ENCODE measurements around the gene MGAT4A. TPM values are rescaled to one million over a fixed set of nuclear protein-coding genes. Genes with fewer than 3 reads are reported as not detected.

MGAT4A gene
- total RNA-seq, 1 donor from 2014 or later: 1.7 TPM

DNA sequence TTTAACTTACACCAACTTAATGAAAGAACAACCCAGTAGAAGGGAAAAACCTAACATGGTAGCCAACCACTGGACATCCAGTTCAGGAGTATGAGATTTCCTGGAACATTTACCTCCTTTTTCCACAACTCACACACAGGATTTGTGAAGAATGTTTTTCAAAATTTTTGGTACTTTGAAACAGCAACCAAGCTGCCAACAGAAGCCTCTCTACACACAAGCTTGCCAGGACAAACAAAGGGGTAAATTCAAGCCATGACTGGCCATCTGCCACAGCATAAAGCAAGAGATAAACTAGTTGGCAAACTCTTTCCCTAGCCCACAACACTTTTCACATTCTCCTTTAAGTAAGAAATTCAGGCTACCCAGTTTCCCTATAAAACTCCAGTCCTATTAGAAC lies 21.4 kb downstream of the MGAT4A start:
- Histone ChIP-seq H3K36me3 (ENCODE audit: insufficient read depth, low read length) (no peaks in the 10 kb centered on the region), H4K20me1 (ENCODE audit: insufficient read depth, low read length) (no peaks in the 10 kb centered on the region), H2AFZ (ENCODE audit: low read depth, low read length) (no peak overlapping the region), H3K79me2 (ENCODE audit: insufficient read depth, low read length) (no peaks in the 10 kb centered on the region), H3K9me3 (ENCODE audit: insufficient read depth, low read depth, low read length) (no peaks in the 10 kb centered on the region), H3K27me3 (ENCODE audit: insufficient read depth, low read length) (peaks cover 7% of the 10 kb centered on the region), H3K4me2 (ENCODE audit: low read length) (no peak overlapping the region), H3K4me1 (ENCODE audit: insufficient read depth, low read length) (no peaks in the 10 kb centered on the region), H3K27ac (ENCODE audit: low read depth, low read length) (no peak overlapping the region), H3K9ac (ENCODE audit: low read length) (no peak overlapping the region), H3K4me3 (ENCODE audit: insufficient read depth, low read depth, low read length) (no peak overlapping the region)
- H3K4me3 Mint-ChIP-seq (ENCODE audit: unreplicated experiment): no peak overlapping the region
- H3K4me1 Mint-ChIP-seq (ENCODE audit: low read depth, unreplicated experiment): no peaks in the 10 kb centered on the region
- no peak overlapping the region for H3K27ac Mint-ChIP-seq (ENCODE audit: unreplicated experiment)
- peaks cover 6% of the 10 kb centered on the region for H3K27me3 Mint-ChIP-seq (ENCODE audit: low read depth, unreplicated experiment)
- no peak for FAIRE-seq
- H3K36me3 Mint-ChIP-seq (ENCODE audit: low read depth, unreplicated experiment): no peaks in the 10 kb centered on the region
- TF ChIP-seq EZH2 (IDR thresholded peaks at IDR 0.05; ENCODE audit: insufficient read depth, low read length): no peak
- TF ChIP-seq, protein P1, sequence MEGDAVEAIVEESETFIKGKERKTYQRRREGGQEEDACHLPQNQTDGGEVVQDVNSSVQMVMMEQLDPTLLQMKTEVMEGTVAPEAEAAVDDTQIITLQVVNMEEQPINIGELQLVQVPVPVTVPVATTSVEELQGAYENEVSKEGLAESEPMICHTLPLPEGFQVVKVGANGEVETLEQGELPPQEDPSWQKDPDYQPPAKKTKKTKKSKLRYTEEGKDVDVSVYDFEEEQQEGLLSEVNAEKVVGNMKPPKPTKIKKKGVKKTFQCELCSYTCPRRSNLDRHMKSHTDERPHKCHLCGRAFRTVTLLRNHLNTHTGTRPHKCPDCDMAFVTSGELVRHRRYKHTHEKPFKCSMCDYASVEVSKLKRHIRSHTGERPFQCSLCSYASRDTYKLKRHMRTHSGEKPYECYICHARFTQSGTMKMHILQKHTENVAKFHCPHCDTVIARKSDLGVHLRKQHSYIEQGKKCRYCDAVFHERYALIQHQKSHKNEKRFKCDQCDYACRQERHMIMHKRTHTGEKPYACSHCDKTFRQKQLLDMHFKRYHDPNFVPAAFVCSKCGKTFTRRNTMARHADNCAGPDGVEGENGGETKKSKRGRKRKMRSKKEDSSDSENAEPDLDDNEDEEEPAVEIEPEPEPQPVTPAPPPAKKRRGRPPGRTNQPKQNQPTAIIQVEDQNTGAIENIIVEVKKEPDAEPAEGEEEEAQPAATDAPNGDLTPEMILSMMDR (IDR thresholded peaks at IDR 0.05; ENCODE audit: insufficient read depth, low read depth, low read length): no peak
- H3K9me3 Mint-ChIP-seq (ENCODE audit: unreplicated experiment): no peaks in the 10 kb centered on the region
- DNase-seq (ENCODE audit: low read depth): no peak

DNA sequence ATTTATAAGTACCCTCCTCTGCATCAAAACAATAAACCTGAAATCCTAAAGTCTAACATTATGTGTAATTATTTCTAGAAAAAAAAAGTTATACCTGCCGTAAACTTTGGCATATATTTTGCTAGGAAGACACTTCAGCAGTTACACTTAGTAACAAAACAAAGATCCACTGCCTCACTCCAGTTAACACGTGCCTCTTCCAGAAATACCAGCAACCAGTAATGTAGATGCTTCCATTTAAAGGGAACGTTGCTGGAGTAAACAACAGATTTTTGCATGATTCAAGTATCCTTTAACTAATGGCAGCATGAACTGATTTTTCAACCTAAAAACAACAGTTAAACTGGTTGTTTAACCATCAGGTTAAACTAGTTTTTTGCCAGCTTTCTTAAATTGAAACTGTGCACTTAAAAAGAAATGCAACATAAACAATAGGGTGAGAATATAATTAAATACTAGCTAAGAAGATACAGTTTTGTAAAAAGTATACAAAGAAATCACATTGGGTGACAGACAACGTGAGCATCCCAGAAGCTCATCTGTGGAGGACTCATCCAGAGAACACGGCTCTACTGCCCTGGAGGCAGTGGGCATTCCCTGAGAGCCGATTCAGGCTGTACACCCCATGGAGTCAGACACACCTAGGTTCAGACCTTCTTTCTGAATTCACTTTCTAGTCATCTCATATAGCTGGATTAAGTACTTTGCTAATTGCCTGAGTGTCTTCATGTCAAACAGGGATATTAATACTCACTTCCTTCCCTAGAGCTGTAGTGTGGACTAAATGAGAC lies 22.3 kb downstream of the MGAT4A start:
- no peaks in the 10 kb centered on the region for H4K20me1 ChIP-seq (ENCODE audit: insufficient read depth, low read length)
- no peaks in the 10 kb centered on the region for H3K36me3 Mint-ChIP-seq (ENCODE audit: low read depth, unreplicated experiment)
- H3K4me3 Mint-ChIP-seq (ENCODE audit: unreplicated experiment): no peak overlapping the region
- peaks cover 6% of the 10 kb centered on the region for H3K27me3 Mint-ChIP-seq (ENCODE audit: low read depth, unreplicated experiment)
- no peak overlapping the region for H3K4me3 ChIP-seq (ENCODE audit: insufficient read depth, low read depth, low read length)
- no peak overlapping the region for H2AFZ ChIP-seq (ENCODE audit: low read depth, low read length)
- no peaks in the 10 kb centered on the region for H3K9me3 ChIP-seq (ENCODE audit: insufficient read depth, low read depth, low read length)
- H3K9me3 Mint-ChIP-seq (ENCODE audit: unreplicated experiment): no peaks in the 10 kb centered on the region
- no peak overlapping the region for H3K9ac ChIP-seq (ENCODE audit: low read length)
- no peaks in the 10 kb centered on the region for H3K36me3 ChIP-seq (ENCODE audit: insufficient read depth, low read length)
- H3K4me1 Mint-ChIP-seq (ENCODE audit: low read depth, unreplicated experiment): no peaks in the 10 kb centered on the region
- H3K27ac Mint-ChIP-seq (ENCODE audit: unreplicated experiment): no peak overlapping the region
- DNase-seq (ENCODE audit: low read depth) (no peak), FAIRE-seq (no peak)
- no peaks in the 10 kb centered on the region for H3K4me1 ChIP-seq (ENCODE audit: insufficient read depth, low read length)
- TF ChIP-seq, protein P1 (IDR thresholded peaks at IDR 0.05; ENCODE audit: insufficient read depth, low read depth, low read length): no peak
- TF ChIP-seq EZH2 (IDR thresholded peaks at IDR 0.05; ENCODE audit: insufficient read depth, low read length): no peak
- H3K27me3 ChIP-seq (ENCODE audit: insufficient read depth, low read length): peaks cover 7% of the 10 kb centered on the region
- H3K4me2 ChIP-seq (ENCODE audit: low read length): no peak overlapping the region
- H3K27ac ChIP-seq (ENCODE audit: low read depth, low read length): no peak overlapping the region
- H3K79me2 ChIP-seq (ENCODE audit: insufficient read depth, low read length): no peaks in the 10 kb centered on the region

DNA sequence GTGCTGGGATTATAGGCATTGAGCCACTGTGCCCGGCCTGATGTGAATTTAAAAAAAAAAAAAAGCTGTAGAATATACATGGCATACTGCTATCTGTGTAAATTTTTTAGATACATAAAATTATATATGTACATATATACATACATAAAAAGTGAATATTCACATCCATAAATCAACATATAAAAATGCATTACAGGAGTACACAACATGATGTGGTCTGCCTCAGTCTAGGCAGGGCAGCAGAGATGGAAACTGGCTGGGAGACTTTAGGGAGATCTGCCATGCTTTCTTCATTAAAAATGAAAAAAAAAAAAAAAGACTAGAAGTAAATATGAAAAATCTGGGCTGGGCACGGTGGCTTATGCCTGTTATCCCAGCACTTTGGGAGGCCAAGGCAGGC lies 24.3 kb downstream of the MGAT4A start:
- Histone ChIP-seq H3K79me2 (ENCODE audit: insufficient read depth, low read length) (no peaks in the 10 kb centered on the region), H3K9me3 (ENCODE audit: insufficient read depth, low read depth, low read length) (no peaks in the 10 kb centered on the region), H3K27ac (ENCODE audit: low read depth, low read length) (no peak overlapping the region), H3K4me3 (ENCODE audit: insufficient read depth, low read depth, low read length) (no peak overlapping the region), H3K36me3 (ENCODE audit: insufficient read depth, low read length) (no peaks in the 10 kb centered on the region), H3K4me2 (ENCODE audit: low read length) (no peak overlapping the region), H3K9ac (ENCODE audit: low read length) (no peak overlapping the region), H2AFZ (ENCODE audit: low read depth, low read length) (no peak overlapping the region), H3K27me3 (ENCODE audit: insufficient read depth, low read length) (peaks cover 7% of the 10 kb centered on the region), H3K4me1 (ENCODE audit: insufficient read depth, low read length) (no peaks in the 10 kb centered on the region), H4K20me1 (ENCODE audit: insufficient read depth, low read length) (no peaks in the 10 kb centered on the region)
- TF ChIP-seq, protein P1 (IDR thresholded peaks at IDR 0.05; ENCODE audit: insufficient read depth, low read depth, low read length): no peak
- no peak for TF ChIP-seq EZH2 (IDR thresholded peaks at IDR 0.05; ENCODE audit: insufficient read depth, low read length)
- H3K9me3 Mint-ChIP-seq (ENCODE audit: unreplicated experiment): no peaks in the 10 kb centered on the region
- H3K4me3 Mint-ChIP-seq (ENCODE audit: unreplicated experiment): no peak overlapping the region
- FAIRE-seq (no peak), DNase-seq (ENCODE audit: low read depth) (no peak)
- peaks cover 7% of the 10 kb centered on the region for H3K27me3 Mint-ChIP-seq (ENCODE audit: low read depth, unreplicated experiment)
- H3K4me1 Mint-ChIP-seq (ENCODE audit: low read depth, unreplicated experiment): no peaks in the 10 kb centered on the region
- no peaks in the 10 kb centered on the region for H3K36me3 Mint-ChIP-seq (ENCODE audit: low read depth, unreplicated experiment)
- H3K27ac Mint-ChIP-seq (ENCODE audit: unreplicated experiment): no peak overlapping the region

All from astrocyte (in vitro differentiated cells and primary cell).